Chondrocyte (in vitro differentiated cells): Measurements from ENCODE around the gene PIGL. TPM values are rescaled to one million over a fixed set of nuclear protein-coding genes. Genes with fewer than 3 reads are reported as not detected.
A peak's percentile ranks its signal among the peaks of the same experiment; 100 is the strongest.

ENCODE experiments used
- DNase-seq: peaks from one replicate; pipeline ENCODE4 v3.0.0; 2021; ENCODE audit warnings: mixed read lengths, low spot score
- H3K27ac Mint-ChIP-seq: one replicate; pipeline ENCODE4 v1.8.0; 2021; ENCODE audit warnings: mild to moderate bottlenecking, moderate library complexity, mixed read lengths; ENCODE audit not compliant: unreplicated experiment
- H3K27me3 Mint-ChIP-seq: 2 replicates; pipeline ENCODE4 v1.8.0; 2021; ENCODE audit warnings: low read depth, mixed read lengths
- H3K36me3 Mint-ChIP-seq: 2 replicates; pipeline ENCODE4 v1.8.0; 2021; ENCODE audit warnings: low read depth, mixed read lengths
- H3K4me1 Mint-ChIP-seq: 2 replicates; pipeline ENCODE4 v1.8.0; 2021; ENCODE audit warnings: low read depth, mild to moderate bottlenecking, mixed read lengths
- H3K4me3 Mint-ChIP-seq: one replicate; pipeline ENCODE4 v1.8.0; 2021; ENCODE audit warnings: mild to moderate bottlenecking, moderate library complexity, mixed read lengths; ENCODE audit not compliant: unreplicated experiment
- H3K9me3 Mint-ChIP-seq: 2 replicates; pipeline ENCODE4 v1.8.0; 2021; ENCODE audit warnings: low read depth, mixed read lengths
- CTCF ChIP-seq: fragments of 200-600 bp; sonication (generic); IDR thresholded peaks from 2 replicates; pipeline ENCODE4 v1.5.0; 2021; ENCODE audit warnings: antibody characterized with exemption, mild to moderate bottlenecking, moderate library complexity
- total RNA-seq: library from RNA; stranded (reverse); gene quantifications from 3 replicates; pipeline ENCODE4 v1.2.1, GENCODE V29; 2021

PIGL gene
- total RNA-seq, 1 donor from 2014 or later: 15.9 TPM

GRCh38 chr17:16243801-16244567 lies 27.0 kb downstream of the PIGL start:
- no peaks in the 10 kb centered on the region for H3K36me3 Mint-ChIP-seq
- no peak for TF ChIP-seq CTCF
- no peak for DNase-seq
- H3K4me1 Mint-ChIP-seq: peaks cover 7% of the 10 kb centered on the region
- no peaks in the 10 kb centered on the region for H3K27me3 Mint-ChIP-seq
- no peak overlapping the region for H3K4me3 Mint-ChIP-seq
- H3K27ac Mint-ChIP-seq: no peak overlapping the region
- H3K9me3 Mint-ChIP-seq: no peaks in the 10 kb centered on the region

- TF ChIP-seq CTCF: no peak
- DNase-seq: no peak
- Mint-ChIP-seq H3K4me1 (peaks cover 21% of the 10 kb centered on the region), H3K9me3 (no peaks in the 10 kb centered on the region), H3K4me3 (no peak overlapping the region), H3K36me3 (no peaks in the 10 kb centered on the region), H3K27me3 (no peaks in the 10 kb centered on the region), H3K27ac (no peak overlapping the region)
These were observed 30.6 kb downstream of the PIGL start for GRCh38 chr17:16247586-16247984.

GRCh38 chr17:16250635-16251034 lies 33.6 kb downstream of the PIGL start:
- Mint-ChIP-seq H3K27ac (peak overlapping the region; percentile 86), H3K4me1 (peaks cover 29% of the 10 kb centered on the region), H3K4me3 (no peak overlapping the region), H3K36me3 (peaks cover 2% of the 10 kb centered on the region), H3K9me3 (no peaks in the 10 kb centered on the region), H3K27me3 (no peaks in the 10 kb centered on the region)
- TF ChIP-seq CTCF: no peak
- DNase-seq: no peak

GRCh38 chr17:16251043-16251442 lies 34.0 kb downstream of the PIGL start:
- no peaks in the 10 kb centered on the region for H3K27me3 Mint-ChIP-seq
- peaks cover 2% of the 10 kb centered on the region for H3K36me3 Mint-ChIP-seq
- no peak overlapping the region for H3K4me3 Mint-ChIP-seq
- H3K4me1 Mint-ChIP-seq: peaks cover 33% of the 10 kb centered on the region
- H3K9me3 Mint-ChIP-seq: no peaks in the 10 kb centered on the region
- peak overlapping the region; percentile 86 for H3K27ac Mint-ChIP-seq
- no peak for TF ChIP-seq CTCF
- no peak for DNase-seq

GRCh38 chr17:16251556-16251955 lies 34.5 kb downstream of the PIGL start:
- Mint-ChIP-seq H3K4me1 (peaks cover 34% of the 10 kb centered on the region), H3K9me3 (no peaks in the 10 kb centered on the region), H3K27ac (peak overlapping the region; percentile 86), H3K4me3 (no peak overlapping the region), H3K36me3 (peaks cover 2% of the 10 kb centered on the region), H3K27me3 (no peaks in the 10 kb centered on the region)
- no peak for TF ChIP-seq CTCF
- no peak for DNase-seq
